H1 (cell line): ENCODE data around the gene GULP1. TPM values are rescaled to one million over a fixed set of nuclear protein-coding genes. Genes with fewer than 3 reads are reported as not detected.

ENCODE experiments used
- CTCF ChIA-PET: fragments of 300-600 bp; sonication (Branson Sonifier 250); formaldehyde crosslinking; loops from one replicate; lab custom pipeline; 2021; ENCODE audit not compliant: partially characterized antibody; lab: Charles Lee
- POLR2A ChIA-PET: fragments of 300-600 bp; sonication (Branson Sonifier 250); formaldehyde crosslinking; loops from one replicate; lab custom pipeline; 2021; ENCODE audit warnings: inconsistent platforms; ENCODE audit not compliant: partially characterized antibody; lab: Charles Lee
- DNase-seq, 2 experiments: peaks; one replicate each; pipeline versions ENCODE4 v3.0.0 to v3.0.0-alpha.2; 2010 to 2022; ENCODE audit warnings: low spot score in 2 of 2, low read depth in 1 of 2, mixed read lengths in 1 of 2
- FAIRE-seq: peaks from 2 replicates; lab custom pipeline; 2011; peaks lifted over from hg19 to GRCh38; lab: Jason Lieb, UNC
- H2AFZ ChIP-seq: 2 replicates; pipeline ENCODE4 v1.8.1; 2012; ENCODE audit warnings: low read length, inconsistent platforms
- H2AK5ac ChIP-seq: 2 replicates; pipeline ENCODE4 v1.6.1; 2013; ENCODE audit warnings: low read depth, low read length
- H2BK120ac ChIP-seq: replicated peaks from 2 replicates; pipeline ENCODE3; 2013; ENCODE audit warnings: low read depth, low read length, inconsistent platforms
- H2BK12ac ChIP-seq: 2 replicates; pipeline ENCODE4 v1.6.1; 2013; ENCODE audit warnings: low read depth, low read length
- H2BK15ac ChIP-seq: 2 replicates; pipeline ENCODE4 v1.6.1; 2013; ENCODE audit warnings: low read length
- H2BK20ac ChIP-seq: 2 replicates; pipeline ENCODE4 v1.6.1; 2013; ENCODE audit warnings: low read length
- H2BK5ac ChIP-seq: 2 replicates; pipeline ENCODE4 v1.6.1; 2013; ENCODE audit warnings: low read depth, low read length
- H3K14ac ChIP-seq: 2 replicates; pipeline ENCODE4 v1.6.1; 2013; ENCODE audit warnings: inconsistent platforms; ENCODE audit not compliant: insufficient read length
- H3K18ac ChIP-seq: 2 replicates; pipeline ENCODE4 v1.6.1; 2013; ENCODE audit warnings: low read length; ENCODE audit errors: extremely low read depth
- H3K23ac ChIP-seq: 2 replicates; pipeline ENCODE4 v1.6.1; 2013; ENCODE audit warnings: inconsistent platforms; ENCODE audit not compliant: insufficient read length
- H3K23me2 ChIP-seq: 2 replicates; pipeline ENCODE4 v1.6.1; 2013; ENCODE audit warnings: low read depth, low read length
- H3K27ac ChIP-seq: 2 replicates; pipeline ENCODE4 v1.6.1; 2011; ENCODE audit warnings: low read depth, low read length, inconsistent platforms
- H3K27me3 ChIP-seq, 4 experiments: replicated peaks in 1 of 4; 1 replicate in 1 of 4; 2 replicates in 3 of 4; pipeline versions ENCODE4 v1.6.1 to v1.8.1; 2011 to 2013; ENCODE audit warnings: low read length in 3 of 4, mild to moderate bottlenecking in 3 of 4, inconsistent platforms in 2 of 4, mixed read lengths in 2 of 4, moderate library complexity in 1 of 4; ENCODE audit not compliant: control insufficient read depth in 3 of 4, insufficient read depth in 3 of 4; ENCODE audit errors: extremely low read depth in 1 of 4
- H3K36me3 ChIP-seq, 4 experiments: 2 replicates each; pipeline versions ENCODE4 v1.6.1 to v1.8.1; 2011 to 2013; ENCODE audit warnings: mild to moderate bottlenecking in 4 of 4, low read length in 3 of 4, moderate library complexity in 2 of 4, control low read depth in 1 of 4, inconsistent platforms in 1 of 4; ENCODE audit not compliant: insufficient read depth in 4 of 4, control insufficient read depth in 2 of 4
- H3K4ac ChIP-seq: replicated peaks from 2 replicates; pipeline ENCODE3; 2013; ENCODE audit warnings: low read length, low read depth, mixed read lengths, inconsistent platforms; ENCODE audit not compliant: insufficient read length
- H3K4me1 ChIP-seq, 4 experiments: replicated peaks in 1 of 4; 1 replicate in 1 of 4; 2 replicates in 3 of 4; pipeline versions ENCODE4 v1.6.1 to v1.8.1; 2011 to 2013; ENCODE audit warnings: low read length in 3 of 4, inconsistent platforms in 2 of 4, mixed read lengths in 1 of 4; ENCODE audit not compliant: insufficient read depth in 4 of 4, control insufficient read depth in 3 of 4
- H3K4me2 ChIP-seq, 2 experiments: 2 replicates each; pipeline versions ENCODE4 v1.6.1 to v1.8.1; 2011 to 2013; ENCODE audit warnings: low read depth in 2 of 2, low read length in 2 of 2, control low read depth in 1 of 2, inconsistent platforms in 1 of 2, mild to moderate bottlenecking in 1 of 2; ENCODE audit not compliant: insufficient read depth in 1 of 2
- H3K4me3 ChIP-seq, 4 experiments: fragments of 200-600, 300-600 bp in 1 of 4; sonication (generic), shearing (Covaris generic), sonication (Bioruptor Twin) in 1 of 4; 2 replicates each; pipeline versions ENCODE4 v1.5.1 to v1.8.1; 2011 to 2016; ENCODE audit warnings: low read length in 4 of 4, low read depth in 3 of 4, control low read depth in 2 of 4, inconsistent platforms in 2 of 4, mild to moderate bottlenecking in 2 of 4, mixed read lengths in 1 of 4, moderate library complexity in 1 of 4; ENCODE audit not compliant: insufficient read depth in 2 of 4; ENCODE audit errors: extremely low read depth in 1 of 4
- H3K56ac ChIP-seq: replicated peaks from 2 replicates; pipeline ENCODE3; 2013; ENCODE audit warnings: low read depth, mild to moderate bottlenecking, mixed read lengths, low read length, inconsistent platforms; ENCODE audit not compliant: insufficient read length
- H3K79me1 ChIP-seq: 2 replicates; pipeline ENCODE4 v1.6.1; 2013; ENCODE audit warnings: low read depth, low read length, control low read depth
- H3K79me2 ChIP-seq, 2 experiments: 2 replicates each; pipeline versions ENCODE4 v1.6.1 to v1.8.1; 2012 to 2013; ENCODE audit warnings: low read length in 2 of 2, mild to moderate bottlenecking in 2 of 2, inconsistent platforms in 1 of 2; ENCODE audit not compliant: insufficient read depth in 2 of 2, control insufficient read depth in 1 of 2
- H3K9ac ChIP-seq, 4 experiments: replicated peaks in 1 of 4; 1 replicate in 1 of 4; 2 replicates in 3 of 4; pipeline versions ENCODE4 v1.6.1 to v1.8.1; 2011 to 2013; ENCODE audit warnings: low read depth in 3 of 4, low read length in 3 of 4, control low read depth in 2 of 4, mild to moderate bottlenecking in 2 of 4, moderate library complexity in 2 of 4, inconsistent platforms in 1 of 4; ENCODE audit errors: extremely low read depth in 1 of 4
- H3K9me3 ChIP-seq, 2 experiments: 2 replicates each; pipeline versions ENCODE4 v1.6.1 to v1.8.1; 2012 to 2013; ENCODE audit warnings: mild to moderate bottlenecking in 2 of 2, moderate library complexity in 2 of 2, control low read depth in 1 of 2, inconsistent platforms in 1 of 2, low read depth in 1 of 2, low read length in 1 of 2, mixed read lengths in 1 of 2; ENCODE audit not compliant: insufficient read depth in 2 of 2
- H4K20me1 ChIP-seq, 2 experiments: replicated peaks in 1 of 2; 2 replicates each; pipeline versions ENCODE3 to v1.8.1; 2011 to 2013; ENCODE audit warnings: inconsistent platforms in 2 of 2, low read length in 2 of 2, mild to moderate bottlenecking in 1 of 2; ENCODE audit not compliant: insufficient read depth in 2 of 2, control insufficient read depth in 1 of 2
- H4K5ac ChIP-seq: 2 replicates; pipeline ENCODE4 v1.6.1; 2013; ENCODE audit warnings: low read length, low read depth, mixed read lengths, inconsistent platforms; ENCODE audit not compliant: insufficient read length
- H4K8ac ChIP-seq: 2 replicates; pipeline ENCODE4 v1.8.0; 2013; ENCODE audit warnings: mild to moderate bottlenecking, moderate library complexity, low read length, inconsistent platforms; ENCODE audit not compliant: insufficient read depth; ENCODE audit errors: extremely low read depth
- H4K91ac ChIP-seq: replicated peaks from 2 replicates; pipeline ENCODE3; 2013; ENCODE audit warnings: low read length, mixed read lengths, inconsistent platforms; ENCODE audit not compliant: insufficient read length
- BACH1 ChIP-seq: IDR thresholded peaks from 2 replicates; pipeline ENCODE4 v1.6.1; 2012; ENCODE audit warnings: low read length, improper control_type of control experiment
- BRCA1 ChIP-seq: IDR thresholded peaks from 2 replicates; pipeline ENCODE4 v1.6.1; 2012; ENCODE audit warnings: low read depth, low read length, improper control_type of control experiment
- CREB1 ChIP-seq: IDR thresholded peaks from 2 replicates; pipeline ENCODE4 v1.6.1; 2012; ENCODE audit warnings: inconsistent platforms
- EZH2 ChIP-seq: fragments of 200-600 bp; sonication (generic); IDR thresholded peaks from 2 replicates; pipeline ENCODE4 v1.7.1; 2012; ENCODE audit warnings: low read depth, mild to moderate bottlenecking, moderate library complexity, low read length, inconsistent platforms; ENCODE audit not compliant: severe bottlenecking
- GABPA ChIP-seq: IDR thresholded peaks from 2 replicates; pipeline ENCODE4 v1.6.1; 2011; ENCODE audit warnings: mild to moderate bottlenecking, low read length, moderate library complexity, borderline replicate concordance; ENCODE audit not compliant: insufficient read depth
- SP4 ChIP-seq: IDR thresholded peaks from 2 replicates; pipeline ENCODE4 v1.6.1; 2012; ENCODE audit warnings: low read length, inconsistent platforms
- TBP ChIP-seq: IDR thresholded peaks from 2 replicates; pipeline ENCODE4 v1.6.1; 2011; ENCODE audit warnings: low read depth, low read length, improper control_type of control experiment
- WGBS, 2 experiments: shearing (Covaris generic) in 1 of 2; methylation state at CpG; one replicate each; pipeline versions ENCODE4 v1.1.6 to v1.1.7; 2013 to 2015; ENCODE audit warnings: low lambda C conversion rate in 2 of 2, mixed read lengths in 2 of 2, inconsistent platforms in 1 of 2, low coverage in 1 of 2, missing lambda C conversion rate in 1 of 2; ENCODE audit not compliant: insufficient replicate concordance in 2 of 2, insufficient coverage in 1 of 2, insufficient read length in 1 of 2; ENCODE audit errors: extremely low coverage in 1 of 2, missing lambda C conversion rate in 1 of 2; 5-methylcytosine and 5-hydroxymethylcytosine counted together
- polyA plus RNA-seq, 7 experiments: library from polyadenylated mRNA; depleted of rRNA in 3 of 7; stranded (reverse) in 5 of 7; unstranded in 2 of 7; fragments of >200 nt in 5 of 7; fragments of 200-250 nt in 2 of 7; gene quantifications; 1 replicate in 5 of 7; 2 replicates in 1 of 7; 4 replicates in 1 of 7; pipeline versions ENCODE4 v1.2.1 to v1.2.3, GENCODE V29; 2011 to 2013; ENCODE audit warnings: missing spikeins in 2 of 7, mixed read lengths in 2 of 7
- total RNA-seq: library from RNA; stranded (reverse); fragmentation: NEBNext Ultra II Directional; extraction: Animal tissue kit (Norgen Biotek cat#: 25700); gene quantifications from 2 replicates; pipeline ENCODE4 v1.2.1, GENCODE V29; 2021

Gene GULP1
- total and polyA plus RNA-seq, 2 of the 8 experiments (the other 6 are each of a cell fraction or from before 2014, with no cell fraction given) = 69.7 to 139 TPM

DNA sequence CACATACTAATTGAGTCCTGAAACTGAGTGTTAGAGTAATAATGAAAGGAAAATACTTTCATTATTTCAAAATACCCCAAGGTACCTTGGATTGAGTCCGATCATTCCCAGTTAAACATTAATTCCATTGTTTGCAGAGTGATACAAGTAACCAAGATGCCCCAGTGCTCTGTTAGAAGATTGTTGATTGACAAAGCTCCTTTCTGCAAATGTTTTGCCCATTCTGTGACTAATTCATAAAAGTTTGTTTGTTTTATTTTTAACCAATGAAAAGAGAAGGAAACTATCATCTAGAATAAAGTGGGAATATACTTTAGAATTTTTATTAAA lies 124.0 kb downstream of the GULP1 start:
- H3K14ac ChIP-seq = no peak overlapping the region
- H3K56ac ChIP-seq = no peak overlapping the region
- 94% methylated on average over 1 of the region's 1 CpG; no CpG with 5 or more reads in 1 of the 2 experiments for WGBS, 2 experiments
- no peak overlapping the region for H4K91ac ChIP-seq
- FAIRE-seq (no peak), DNase-seq (no peak)
- H3K4me1 ChIP-seq = peaks cover 0 to 5% (median 3%) of the 10 kb centered on the region in 4 experiments; a peak in 5 of 7 replicates
- H2BK15ac ChIP-seq = no peak overlapping the region
- no peak overlapping the region for H3K4ac ChIP-seq
- no peak overlapping the region for H2AFZ ChIP-seq
- no peak overlapping the region for H3K4me2 ChIP-seq
- H4K20me1 ChIP-seq = peaks cover 3 to 5% of the 10 kb centered on the region in 2 experiments
- no peak overlapping the region for H3K9ac ChIP-seq
- H2BK5ac ChIP-seq = no peak overlapping the region
- no peaks in the 10 kb centered on the region; a peak in 1 of 8 replicates for H3K36me3 ChIP-seq
- H3K9me3 ChIP-seq = no peaks in the 10 kb centered on the region; a peak in 1 of 4 replicates
- H3K79me1 ChIP-seq = peaks cover 4% of the 10 kb centered on the region; the same call in 1 of the 2 replicates
- no peak overlapping the region for H4K5ac ChIP-seq
- peaks cover 0 to 94% of the 10 kb centered on the region in 2 experiments; a peak in 2 of 4 replicates for H3K79me2 ChIP-seq
- H3K23me2 ChIP-seq = no peaks in the 10 kb centered on the region
- no peak overlapping the region for H3K23ac ChIP-seq
- no peak for TF ChIP-seq EZH2
- no peak for TF ChIP-seq TBP
- no peak for TF ChIP-seq BACH1
- TF ChIP-seq SP4 = no peak
- no peak for TF ChIP-seq BRCA1
- no peak for TF ChIP-seq GABPA
- TF ChIP-seq CREB1 = no peak
- H2BK120ac ChIP-seq = no peak overlapping the region
- no peaks in the 10 kb centered on the region for H3K27me3 ChIP-seq
- no peak overlapping the region for H4K8ac ChIP-seq
- H2AK5ac ChIP-seq = no peak overlapping the region
- POLR2A ChIA-PET = interaction anchor here (0.6 kb wide), 1 partner anchor 30 kb away, joined by 5 read pairs; no protein-coding TSS in a partner anchor
- H2BK20ac ChIP-seq = no peak overlapping the region
- H3K4me3 ChIP-seq = no peak overlapping the region
- no peak overlapping the region for H3K27ac ChIP-seq
- H2BK12ac ChIP-seq = no peak overlapping the region
- H3K18ac ChIP-seq = no peak overlapping the region
- CTCF ChIA-PET = no interaction called here
